ENCODE data around the gene RING1. TPM values are rescaled to one million over a fixed set of nuclear protein-coding genes. Genes with fewer than 3 reads are reported as not detected.

RING1 gene
- total RNA-seq, 3 donors from 2014 or later (not counting 1 experiment from before 2014, with no cell fraction given): 34.5 to 40.3 (median 36.5) TPM

GRCh38 chr6:33189625-33190448, 18.5 kb upstream of the RING1 start:
- WGBS (ENCODE audit: insufficient coverage): 62% methylated on average over 7 of the region's 7 CpGs
- ATAC-seq (no peak), DNase-seq (no peak)
- Mint-ChIP-seq H3K4me1 (peaks cover 7 to 20% of the 10 kb centered on the region in 2 donors), H3K27me3 (ENCODE audit: low read depth in 2 of 2) (peaks cover 43 to 45% of the 10 kb centered on the region in 2 donors), H3K9me3 (no peaks in the 10 kb centered on the region), H3K27ac (no peak overlapping the region), H3K4me3 (no peak overlapping the region), H3K36me3 (no peaks in the 10 kb centered on the region)
- intact Hi-C loops (cut with micrococcal nuclease): no loop called here
- H3K36me3 ChIP-seq (ENCODE audit: control insufficient read depth, insufficient read depth, low read length): peaks cover 7% of the 10 kb centered on the region
- peaks cover 25% of the 10 kb centered on the region for H3K27me3 ChIP-seq (ENCODE audit: control insufficient read depth, insufficient read depth, low read length)
- TF ChIP-seq CTCF (IDR thresholded peaks at IDR 0.05): no peak
- no peak overlapping the region for H3K27ac ChIP-seq (ENCODE audit: low read length)
- H3K4me1 ChIP-seq (ENCODE audit: control insufficient read depth, insufficient read depth, low read length): peaks cover 21% of the 10 kb centered on the region
- no peak overlapping the region for H3K4me3 ChIP-seq (ENCODE audit: low read length)
- no peaks in the 10 kb centered on the region for H3K9me3 ChIP-seq (ENCODE audit: control insufficient read depth, insufficient read depth, low read length)

- no peak for TF ChIP-seq CTCF (IDR thresholded peaks at IDR 0.05)
- no peak for ATAC-seq
- Mint-ChIP-seq H3K27me3 (ENCODE audit: low read depth in 2 of 2) (peaks cover 43 to 44% of the 10 kb centered on the region in 2 donors), H3K36me3 (peaks cover 4% of the 10 kb centered on the region), H3K4me1 (peaks cover 7 to 21% of the 10 kb centered on the region in 2 donors), H3K4me3 (no peak overlapping the region), H3K9me3 (no peaks in the 10 kb centered on the region), H3K27ac (no peak overlapping the region)
- 84% methylated on average over 10 of the region's 11 CpGs for WGBS (ENCODE audit: insufficient coverage)
- intact Hi-C loops (cut with micrococcal nuclease): no loop called here
- Histone ChIP-seq H3K36me3 (ENCODE audit: control insufficient read depth, insufficient read depth, low read length) (peaks cover 15% of the 10 kb centered on the region), H3K9me3 (ENCODE audit: control insufficient read depth, insufficient read depth, low read length) (no peaks in the 10 kb centered on the region), H3K27me3 (ENCODE audit: control insufficient read depth, insufficient read depth, low read length) (peaks cover 19% of the 10 kb centered on the region), H3K4me3 (ENCODE audit: low read length) (no peak overlapping the region), H3K4me1 (ENCODE audit: control insufficient read depth, insufficient read depth, low read length) (peaks cover 21% of the 10 kb centered on the region), H3K27ac (ENCODE audit: low read length) (no peak overlapping the region)
- DNase-seq: no peak
Observed at GRCh38 chr6:33190504-33191107, 17.7 kb upstream of the RING1 start.

GRCh38 chr6:33191383-33192104, 16.8 kb upstream of the RING1 start:
- ATAC-seq: no peak
- no peaks in the 10 kb centered on the region for H3K9me3 ChIP-seq (ENCODE audit: control insufficient read depth, insufficient read depth, low read length)
- Mint-ChIP-seq H3K27ac (no peak overlapping the region), H3K27me3 (ENCODE audit: low read depth in 2 of 2) (peaks cover 41 to 42% of the 10 kb centered on the region in 2 donors), H3K4me1 (peaks cover 7 to 30% of the 10 kb centered on the region in 2 donors), H3K4me3 (no peak overlapping the region), H3K36me3 (peaks cover 14% of the 10 kb centered on the region), H3K9me3 (no peaks in the 10 kb centered on the region)
- no peak overlapping the region for H3K4me3 ChIP-seq (ENCODE audit: low read length)
- H3K27me3 ChIP-seq (ENCODE audit: control insufficient read depth, insufficient read depth, low read length): peaks cover 18% of the 10 kb centered on the region
- H3K36me3 ChIP-seq (ENCODE audit: control insufficient read depth, insufficient read depth, low read length): peaks cover 24% of the 10 kb centered on the region
- intact Hi-C loops (cut with micrococcal nuclease): no loop called here
- H3K4me1 ChIP-seq (ENCODE audit: control insufficient read depth, insufficient read depth, low read length): peaks cover 21% of the 10 kb centered on the region
- no peak for DNase-seq
- WGBS (ENCODE audit: insufficient coverage): 69% methylated on average over 8 of the region's 8 CpGs
- TF ChIP-seq CTCF (IDR thresholded peaks at IDR 0.05): no peak
- H3K27ac ChIP-seq (ENCODE audit: low read length): no peak overlapping the region

All from natural killer cell (primary cell).